Coronary artery (tissue), 2 donors: ENCODE data around the gene EFCAB5.
"Not testable (repeated sequence)": the region's sequence is repeated elsewhere in the genome, so short reads cannot be mapped to it uniquely, and the experiment has no call there.

Experiments
- DNase-seq: peaks from one replicate; pipeline ENCODE4 v3.0.0-alpha.2; 2017; ENCODE audit warnings: low spot score
- H3K27ac ChIP-seq, 2 donors: fragments of 200-600 bp; sonication (generic); one replicate each; pipeline ENCODE4 v1.5.1; 2016 to 2019
- H3K4me3 ChIP-seq: fragments of 200-600 bp; sonication (generic); 2 replicates; pipeline ENCODE4 v1.5.1; 2016; ENCODE audit warnings: mild to moderate bottlenecking, moderate library complexity
- TF ChIP-seq, protein P1 (sequence below): fragments of 200-600 bp; sonication (generic); IDR thresholded peaks from one replicate; pipeline ENCODE4 v1.5.1; 2019; ENCODE audit warnings: antibody characterized with exemption

Gene EFCAB5

DNA sequence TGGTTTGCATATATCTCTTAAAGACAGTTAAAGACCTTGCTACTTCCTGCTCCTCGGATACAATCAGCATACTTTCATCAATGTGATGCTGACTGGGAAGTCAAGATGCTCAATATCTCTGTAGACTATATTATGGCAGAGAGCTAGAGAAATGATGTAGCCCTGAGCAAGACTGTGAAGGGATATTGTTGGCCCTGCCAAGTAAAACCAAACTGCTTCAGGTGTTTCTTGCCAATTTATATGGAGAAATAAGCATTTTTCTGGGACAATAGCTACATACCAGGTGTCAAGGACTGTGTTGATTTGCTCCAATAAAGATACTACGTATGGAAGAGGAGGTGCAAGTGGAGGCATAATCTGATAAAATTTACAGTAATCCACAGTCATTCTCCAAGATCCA lies 4.7 kb upstream of the EFCAB5 start:
- H3K27ac ChIP-seq = no peak overlapping the region
- DNase-seq = no peak
- H3K4me3 ChIP-seq = no peak overlapping the region
- TF ChIP-seq, protein P1, sequence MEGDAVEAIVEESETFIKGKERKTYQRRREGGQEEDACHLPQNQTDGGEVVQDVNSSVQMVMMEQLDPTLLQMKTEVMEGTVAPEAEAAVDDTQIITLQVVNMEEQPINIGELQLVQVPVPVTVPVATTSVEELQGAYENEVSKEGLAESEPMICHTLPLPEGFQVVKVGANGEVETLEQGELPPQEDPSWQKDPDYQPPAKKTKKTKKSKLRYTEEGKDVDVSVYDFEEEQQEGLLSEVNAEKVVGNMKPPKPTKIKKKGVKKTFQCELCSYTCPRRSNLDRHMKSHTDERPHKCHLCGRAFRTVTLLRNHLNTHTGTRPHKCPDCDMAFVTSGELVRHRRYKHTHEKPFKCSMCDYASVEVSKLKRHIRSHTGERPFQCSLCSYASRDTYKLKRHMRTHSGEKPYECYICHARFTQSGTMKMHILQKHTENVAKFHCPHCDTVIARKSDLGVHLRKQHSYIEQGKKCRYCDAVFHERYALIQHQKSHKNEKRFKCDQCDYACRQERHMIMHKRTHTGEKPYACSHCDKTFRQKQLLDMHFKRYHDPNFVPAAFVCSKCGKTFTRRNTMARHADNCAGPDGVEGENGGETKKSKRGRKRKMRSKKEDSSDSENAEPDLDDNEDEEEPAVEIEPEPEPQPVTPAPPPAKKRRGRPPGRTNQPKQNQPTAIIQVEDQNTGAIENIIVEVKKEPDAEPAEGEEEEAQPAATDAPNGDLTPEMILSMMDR = no peak

DNA sequence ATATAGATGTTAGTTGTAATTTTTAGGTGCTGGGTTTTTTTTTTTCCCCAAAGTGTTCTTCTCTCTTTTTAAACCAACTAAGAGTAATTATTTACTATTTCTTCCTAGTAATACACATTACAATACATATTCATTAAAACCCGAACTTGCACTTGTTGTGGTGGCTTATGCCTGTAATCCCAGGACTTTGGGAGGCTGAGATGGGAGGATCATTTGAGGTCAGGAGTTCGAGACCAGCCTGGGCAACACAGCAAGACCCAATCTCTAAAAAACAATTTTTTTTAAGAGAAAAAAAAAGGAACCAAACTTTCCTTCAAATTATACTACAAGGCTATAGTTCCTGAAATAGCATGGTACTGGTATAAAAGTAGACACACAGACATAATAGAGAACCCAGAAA lies 3.8 kb downstream of the EFCAB5 start:
- no peak for DNase-seq
- Histone ChIP-seq H3K27ac (no peak overlapping the region), H3K4me3 (no peak overlapping the region)
- TF ChIP-seq, protein P1 = no peak

DNA sequence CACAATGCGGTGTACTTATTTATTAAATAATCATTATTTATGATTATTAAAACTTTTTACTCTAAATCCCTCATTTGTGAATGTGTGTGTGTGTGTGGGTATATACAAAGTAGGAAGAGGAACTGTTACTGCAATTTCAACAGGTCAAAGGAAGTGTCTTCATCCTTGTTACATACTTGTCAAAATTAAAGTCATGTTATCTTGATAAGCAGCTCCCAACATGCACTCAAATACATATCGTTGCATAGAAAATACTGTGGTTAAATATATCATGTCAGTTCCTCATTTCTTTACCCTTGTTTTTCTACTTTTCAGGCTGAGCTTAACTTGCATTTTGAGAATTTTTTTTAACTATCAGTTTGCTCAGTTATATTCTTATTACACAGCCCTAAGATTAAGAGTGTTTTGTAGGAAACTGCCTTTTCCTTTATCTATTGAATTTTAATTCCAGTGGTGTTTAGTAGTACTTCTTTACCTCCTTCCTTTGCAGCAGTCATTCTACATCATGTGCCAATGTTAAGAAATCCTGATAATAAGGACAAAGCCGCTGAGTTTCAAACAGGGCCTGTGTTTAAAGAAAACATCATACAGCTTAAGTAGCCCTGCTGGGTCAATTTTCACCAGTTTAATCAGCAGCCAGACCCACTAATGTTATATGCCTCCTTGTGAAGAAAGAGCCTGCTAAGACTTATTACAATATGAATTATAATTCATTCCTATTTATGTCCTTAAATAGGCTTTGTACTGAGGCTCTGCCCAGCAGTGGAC lies 7.2 kb downstream of the EFCAB5 start:
- DNase-seq = no peak
- TF ChIP-seq, protein P1 = no peak
- Histone ChIP-seq H3K27ac (no peak overlapping the region), H3K4me3 (no peak overlapping the region)

DNA sequence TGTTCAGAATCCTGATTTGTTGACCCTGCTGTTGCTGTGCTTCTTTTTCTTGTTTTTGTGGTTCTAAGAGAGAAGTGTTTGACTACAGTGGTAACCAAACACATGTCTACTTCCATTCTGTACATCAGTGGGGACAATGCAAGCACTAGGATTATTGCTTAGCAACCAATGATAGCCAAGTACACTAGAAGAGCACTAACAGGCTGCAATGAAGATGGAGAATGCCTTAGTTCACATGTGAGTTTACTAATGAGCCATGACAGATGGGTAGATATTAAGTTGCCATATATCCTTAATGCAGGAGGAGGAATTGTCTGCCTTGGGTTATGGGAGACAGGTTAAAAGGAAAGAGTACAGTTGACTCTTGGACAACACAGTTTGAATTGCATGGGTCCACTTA lies 8.3 kb downstream of the EFCAB5 start:
- TF ChIP-seq, protein P1 = no peak
- H3K27ac ChIP-seq = no peak overlapping the region
- no peak for DNase-seq
- H3K4me3 ChIP-seq = no peak overlapping the region

DNA sequence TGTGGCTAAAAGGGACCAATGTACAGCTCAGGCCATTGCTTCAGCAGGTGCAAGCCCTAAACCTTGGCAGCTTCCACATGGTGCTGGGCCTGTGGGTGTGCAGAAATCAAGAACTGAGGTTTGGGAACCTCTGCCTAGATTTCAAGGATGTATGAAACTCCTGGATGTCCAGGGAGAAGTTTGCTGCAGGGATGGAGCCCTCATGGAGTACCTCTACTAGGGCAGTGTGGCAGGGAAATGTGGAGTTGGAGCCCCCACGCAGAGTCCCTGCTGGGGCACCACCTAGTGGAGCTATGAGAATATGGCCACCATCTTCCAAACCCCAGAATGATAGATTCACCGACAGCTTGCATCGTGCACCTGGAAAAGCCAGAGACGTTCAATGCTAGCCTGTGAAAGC lies 13.0 kb downstream of the EFCAB5 start:
- TF ChIP-seq, protein P1 = no peak
- Histone ChIP-seq H3K4me3 (no peak overlapping the region), H3K27ac (no peak overlapping the region)
- no peak for DNase-seq

DNA sequence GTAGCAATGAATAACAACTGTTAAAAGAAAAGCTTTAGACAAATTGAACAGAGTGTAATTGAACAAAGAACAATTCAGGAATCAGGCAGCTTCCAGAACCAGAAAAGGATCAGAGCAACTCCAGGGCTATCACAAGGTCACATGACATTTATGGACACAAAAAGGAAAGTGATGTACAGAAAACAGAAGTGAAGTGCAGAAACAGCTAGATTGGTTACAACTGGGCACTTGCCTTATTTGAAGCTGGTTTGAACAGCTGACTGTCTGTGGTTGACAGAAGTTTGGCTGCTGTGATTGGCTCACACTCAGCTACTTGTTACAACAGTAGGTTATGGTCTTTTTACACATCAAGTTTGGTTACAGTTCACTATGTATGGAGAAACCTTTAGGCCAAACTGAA lies 14.8 kb downstream of the EFCAB5 start:
- TF ChIP-seq, protein P1 = no peak
- no peak overlapping the region for H3K27ac ChIP-seq
- DNase-seq = no peak
- no peak overlapping the region for H3K4me3 ChIP-seq

DNA sequence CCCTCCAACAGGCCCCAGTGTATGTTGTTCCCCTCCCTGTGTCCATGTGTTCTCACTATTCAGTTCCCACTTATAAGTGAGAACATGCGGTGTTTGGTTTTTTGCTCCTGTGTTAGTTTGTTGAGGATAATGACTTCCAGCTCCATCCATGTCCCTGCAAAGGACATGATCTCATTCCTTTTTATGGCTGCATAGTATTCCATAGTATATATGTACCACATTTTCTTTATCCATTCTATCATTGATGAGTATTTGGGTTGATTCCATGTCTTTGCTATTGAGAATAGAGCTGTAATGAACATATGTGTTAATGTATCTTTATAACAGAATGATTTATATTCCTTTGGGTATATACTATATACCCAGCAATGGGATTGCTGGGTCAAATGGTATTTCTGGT lies 16.1 kb downstream of the EFCAB5 start:
- H3K27ac ChIP-seq, DNase-seq, H3K4me3 ChIP-seq: not testable (repeated sequence)
